A549 (cell line): ENCODE measurements around the gene AUTS2.

Experiments used
- BHLHE40 ChIP-seq: IDR thresholded peaks from 2 replicates; pipeline ENCODE4 v1.6.1; 2012; ENCODE audit warnings: low read depth, low read length, inconsistent platforms
- CHD2 ChIP-seq: fragments of 150-350 bp; IDR thresholded peaks from 2 replicates; pipeline ENCODE4 v1.6.1; 2014; ENCODE audit warnings: low read length; ENCODE audit not compliant: partially characterized antibody
- E2F6 ChIP-seq: IDR thresholded peaks from 2 replicates; pipeline ENCODE4 v1.6.1; 2012; ENCODE audit warnings: low read depth, borderline replicate concordance
- ESRRA ChIP-seq: fragments of 150-350 bp; IDR thresholded peaks from 2 replicates; pipeline ENCODE4 v1.6.1; 2014; ENCODE audit warnings: mild to moderate bottlenecking, low read length, borderline replicate concordance
- HMGXB4 ChIP-seq: fragments of 250-450 bp; sonication (Bioruptor Pico); IDR thresholded peaks from 2 replicates; pipeline ENCODE4 v1.5.0; 2021; ENCODE audit warnings: mild to moderate bottlenecking, moderate library complexity, borderline replicate concordance
- JUNB ChIP-seq: fragments of >200 bp; sonication (Bioruptor Twin); formaldehyde crosslinking; IDR thresholded peaks from 2 replicates; pipeline ENCODE4 v1.6.1; 2016
- KDM1A ChIP-seq: fragments of 200-600 bp; sonication (generic); IDR thresholded peaks from 2 replicates; pipeline ENCODE4 v1.6.1; 2016; ENCODE audit warnings: low read depth, mild to moderate bottlenecking
- MAZ ChIP-seq: fragments of 150-350 bp; IDR thresholded peaks from 2 replicates; pipeline ENCODE4 v1.6.1; 2014; ENCODE audit warnings: antibody characterized with exemption, low read depth, low read length, borderline replicate concordance
- PHF8 ChIP-seq: fragments of 200-600 bp; sonication (generic); IDR thresholded peaks from 2 replicates; pipeline ENCODE4 v1.6.1; 2016; ENCODE audit warnings: low read depth, mild to moderate bottlenecking, antibody characterized with exemption, moderate library complexity, borderline replicate concordance
- POLR2A ChIP-seq: IDR thresholded peaks from 2 replicates; pipeline ENCODE4 v1.6.1; 2012; ENCODE audit warnings: mild to moderate bottlenecking, low read length
- RFX5 ChIP-seq: fragments of 450-650 bp; IDR thresholded peaks from 2 replicates; pipeline ENCODE4 v1.7.1; 2014; ENCODE audit warnings: antibody characterized with exemption, mild to moderate bottlenecking, moderate library complexity
- TF ChIP-seq, protein P1 (sequence below): fragments of >200 bp; sonication (Bioruptor Twin); formaldehyde crosslinking; IDR thresholded peaks from 3 replicates; pipeline ENCODE4 v1.5.1; 2016

DNA sequence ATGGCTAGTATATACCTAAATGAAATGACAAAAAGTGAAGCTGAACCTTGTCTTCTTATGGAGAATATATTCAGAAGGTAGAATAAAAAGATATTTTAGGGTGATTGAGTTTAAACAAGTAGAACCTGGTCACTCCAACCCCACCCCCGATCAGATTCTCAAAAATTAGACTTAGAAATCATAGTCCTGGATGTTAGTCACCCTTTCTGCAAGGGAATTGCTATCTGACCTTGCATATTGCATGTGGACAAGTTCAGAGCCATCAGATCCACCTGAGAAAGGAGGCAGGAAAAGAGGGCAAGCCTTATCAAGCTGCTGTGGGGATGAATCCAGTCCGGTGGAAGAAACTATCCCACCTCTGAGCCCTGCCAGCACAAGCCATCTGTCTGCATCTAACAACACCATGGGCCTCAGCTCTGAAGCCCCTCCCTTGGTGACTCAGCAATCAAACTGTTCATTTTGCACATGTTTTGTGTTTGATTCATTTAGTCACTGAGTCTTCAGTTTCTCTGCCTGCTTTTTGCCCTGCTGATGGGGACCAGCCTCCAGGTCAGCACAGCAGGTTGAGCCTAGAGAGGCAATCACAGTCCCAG lies 727.3 kb downstream of the AUTS2 start:
- TF ChIP-seq, protein P1, sequence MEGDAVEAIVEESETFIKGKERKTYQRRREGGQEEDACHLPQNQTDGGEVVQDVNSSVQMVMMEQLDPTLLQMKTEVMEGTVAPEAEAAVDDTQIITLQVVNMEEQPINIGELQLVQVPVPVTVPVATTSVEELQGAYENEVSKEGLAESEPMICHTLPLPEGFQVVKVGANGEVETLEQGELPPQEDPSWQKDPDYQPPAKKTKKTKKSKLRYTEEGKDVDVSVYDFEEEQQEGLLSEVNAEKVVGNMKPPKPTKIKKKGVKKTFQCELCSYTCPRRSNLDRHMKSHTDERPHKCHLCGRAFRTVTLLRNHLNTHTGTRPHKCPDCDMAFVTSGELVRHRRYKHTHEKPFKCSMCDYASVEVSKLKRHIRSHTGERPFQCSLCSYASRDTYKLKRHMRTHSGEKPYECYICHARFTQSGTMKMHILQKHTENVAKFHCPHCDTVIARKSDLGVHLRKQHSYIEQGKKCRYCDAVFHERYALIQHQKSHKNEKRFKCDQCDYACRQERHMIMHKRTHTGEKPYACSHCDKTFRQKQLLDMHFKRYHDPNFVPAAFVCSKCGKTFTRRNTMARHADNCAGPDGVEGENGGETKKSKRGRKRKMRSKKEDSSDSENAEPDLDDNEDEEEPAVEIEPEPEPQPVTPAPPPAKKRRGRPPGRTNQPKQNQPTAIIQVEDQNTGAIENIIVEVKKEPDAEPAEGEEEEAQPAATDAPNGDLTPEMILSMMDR: no peak
- TF ChIP-seq PHF8 (no peak), JUNB (no peak), POLR2A (no peak), BHLHE40 (no peak), MAZ (no peak), E2F6 (no peak), CHD2 (no peak), KDM1A (no peak), ESRRA (no peak), RFX5 (no peak), HMGXB4 (CRISPR knock-in tag) (no peak)
